ENCODE measurements around the gene GGACT.

DNA sequence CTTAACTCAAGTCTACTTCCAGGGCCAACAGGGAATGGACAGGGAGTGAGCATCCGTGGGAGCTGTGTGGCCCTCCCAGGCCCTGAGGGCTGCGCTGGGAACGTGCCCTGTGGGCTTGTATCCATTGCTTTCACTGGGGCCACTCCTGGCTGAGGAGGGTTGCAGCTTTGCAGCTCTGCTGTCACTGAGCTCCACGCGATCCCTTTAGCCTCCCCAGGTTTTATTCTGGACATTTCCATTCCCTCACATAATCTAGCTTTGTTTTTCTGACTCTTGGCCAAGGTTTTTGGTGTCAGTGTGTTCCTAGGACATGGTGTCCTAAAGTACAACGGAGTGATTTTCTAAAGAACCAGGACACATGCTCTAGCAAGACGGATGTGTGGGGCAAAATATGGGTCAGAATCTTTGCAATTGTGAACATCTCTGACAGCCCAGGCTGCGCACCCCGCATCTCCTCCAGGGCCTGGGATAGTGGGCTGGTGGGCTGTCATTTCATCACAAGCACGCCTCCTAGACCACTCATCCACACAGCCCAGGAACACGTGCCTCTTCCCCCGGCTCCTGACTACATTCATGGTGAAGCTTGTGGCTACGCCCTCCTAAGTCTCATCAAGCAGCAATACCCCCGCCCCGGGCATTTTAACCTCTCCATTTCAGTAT lies 28.0 kb downstream of the GGACT start:
- TF ChIP-seq, protein P1, sequence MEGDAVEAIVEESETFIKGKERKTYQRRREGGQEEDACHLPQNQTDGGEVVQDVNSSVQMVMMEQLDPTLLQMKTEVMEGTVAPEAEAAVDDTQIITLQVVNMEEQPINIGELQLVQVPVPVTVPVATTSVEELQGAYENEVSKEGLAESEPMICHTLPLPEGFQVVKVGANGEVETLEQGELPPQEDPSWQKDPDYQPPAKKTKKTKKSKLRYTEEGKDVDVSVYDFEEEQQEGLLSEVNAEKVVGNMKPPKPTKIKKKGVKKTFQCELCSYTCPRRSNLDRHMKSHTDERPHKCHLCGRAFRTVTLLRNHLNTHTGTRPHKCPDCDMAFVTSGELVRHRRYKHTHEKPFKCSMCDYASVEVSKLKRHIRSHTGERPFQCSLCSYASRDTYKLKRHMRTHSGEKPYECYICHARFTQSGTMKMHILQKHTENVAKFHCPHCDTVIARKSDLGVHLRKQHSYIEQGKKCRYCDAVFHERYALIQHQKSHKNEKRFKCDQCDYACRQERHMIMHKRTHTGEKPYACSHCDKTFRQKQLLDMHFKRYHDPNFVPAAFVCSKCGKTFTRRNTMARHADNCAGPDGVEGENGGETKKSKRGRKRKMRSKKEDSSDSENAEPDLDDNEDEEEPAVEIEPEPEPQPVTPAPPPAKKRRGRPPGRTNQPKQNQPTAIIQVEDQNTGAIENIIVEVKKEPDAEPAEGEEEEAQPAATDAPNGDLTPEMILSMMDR (IDR thresholded peaks at IDR 0.05), result no peak
- TF ChIP-seq POLR2AphosphoS5 (IDR thresholded peaks at IDR 0.05) (no peak), POLR2A (IDR thresholded peaks at IDR 0.05) (no peak)
